IMR-90 (cell line): Measurements from ENCODE around the gene FOXC2. TPM values are rescaled to one million over a fixed set of nuclear protein-coding genes. Genes with fewer than 3 reads are reported as not detected.

Source experiments
- ATAC-seq: fragments of 200-7000 bp; cut with Tn5 transposase; 2 replicates; pipeline ENCODE4 v1.9.1; 2020; ENCODE audit warnings: low read depth, mild to moderate bottlenecking, moderate library complexity
- BruUV-seq: library from RNA; stranded (reverse); fragments of 400-500 nt; replicated peaks from 2 replicates; lab custom pipeline; 2021; lab: Mats Ljungman, UMichigan
- CTCF ChIA-PET: fragments of 300-600 bp; formaldehyde crosslinking; extraction: SDS; loops from one replicate; lab custom pipeline; 2021; ENCODE audit warnings: antibody characterized with exemption; lab: Yijun Ruan, JAX
- POLR2A ChIA-PET: fragments of 300-600 bp; sonication (Branson Sonifier 250); formaldehyde crosslinking; loops from one replicate; lab custom pipeline; 2022; ENCODE audit warnings: antibody characterized with exemption; ENCODE audit not compliant: unreplicated experiment; lab: Charles Lee
- DNase-seq: peaks from one replicate; pipeline ENCODE4 v3.0.0; 2013
- H2AFZ ChIP-seq: replicated peaks from 2 replicates; pipeline ENCODE3; 2013; ENCODE audit warnings: low read length, mild to moderate bottlenecking; ENCODE audit not compliant: poor library complexity
- H2AK5ac ChIP-seq: 2 replicates; pipeline ENCODE4 v1.6.1; 2013; ENCODE audit warnings: low read depth, low read length, inconsistent platforms
- H2AK9ac ChIP-seq: replicated peaks from 2 replicates; pipeline ENCODE3; 2013; ENCODE audit warnings: mild to moderate bottlenecking, low read depth, low read length, moderate library complexity; ENCODE audit not compliant: poor library complexity
- H2BK120ac ChIP-seq: 2 replicates; pipeline ENCODE4 v1.6.1; 2013; ENCODE audit warnings: low read depth, low read length, inconsistent platforms
- H2BK15ac ChIP-seq: 3 replicates; pipeline ENCODE4 v1.6.1; 2013; ENCODE audit warnings: low read depth, low read length, inconsistent platforms
- H2BK20ac ChIP-seq: 2 replicates; pipeline ENCODE4 v1.6.1; 2013; ENCODE audit warnings: low read depth, mild to moderate bottlenecking, inconsistent platforms, low read length, moderate library complexity
- H2BK5ac ChIP-seq: 2 replicates; pipeline ENCODE4 v1.6.1; 2013; ENCODE audit warnings: mild to moderate bottlenecking, low read depth, low read length, inconsistent platforms; ENCODE audit not compliant: poor library complexity, severe bottlenecking
- H3K14ac ChIP-seq: replicated peaks from 2 replicates; pipeline ENCODE4 v1.6.1; 2013; ENCODE audit warnings: low read depth, low read length, inconsistent platforms
- H3K18ac ChIP-seq: 2 replicates; pipeline ENCODE4 v1.6.1; 2013; ENCODE audit warnings: low read depth, low read length, control low read depth
- H3K23ac ChIP-seq: 2 replicates; pipeline ENCODE4 v1.6.1; 2013; ENCODE audit warnings: low read depth, low read length, inconsistent platforms
- H3K27ac ChIP-seq: 2 replicates; pipeline ENCODE4 v1.5.1; 2013; ENCODE audit warnings: mild to moderate bottlenecking, control low read depth, low read length; ENCODE audit not compliant: insufficient read depth
- H3K27me3 ChIP-seq: 2 replicates; pipeline ENCODE4 v1.6.1; 2013; ENCODE audit warnings: low read length; ENCODE audit not compliant: control insufficient read depth, insufficient read depth
- H3K36me3 ChIP-seq: 2 replicates; pipeline ENCODE4 v1.6.1; 2013; ENCODE audit warnings: low read length, mixed read lengths; ENCODE audit not compliant: control insufficient read depth, insufficient read depth
- H3K4ac ChIP-seq: 2 replicates; pipeline ENCODE4 v1.6.1; 2013; ENCODE audit warnings: low read depth, low read length, inconsistent platforms
- H3K4me1 ChIP-seq: 2 replicates; pipeline ENCODE4 v1.6.1; 2013; ENCODE audit warnings: low read length, mixed read lengths; ENCODE audit not compliant: control insufficient read depth, insufficient read depth
- H3K4me2 ChIP-seq: 2 replicates; pipeline ENCODE4 v1.6.1; 2013; ENCODE audit warnings: low read depth, mild to moderate bottlenecking, control low read depth, low read length, moderate library complexity
- H3K4me3 ChIP-seq: 2 replicates; pipeline ENCODE4 v1.5.1; 2013; ENCODE audit warnings: low read depth, mild to moderate bottlenecking, control low read depth, low read length, moderate library complexity; ENCODE audit not compliant: insufficient read depth
- H3K56ac ChIP-seq: 2 replicates; pipeline ENCODE4 v1.6.1; 2013; ENCODE audit warnings: low read length, inconsistent platforms; ENCODE audit not compliant: insufficient read depth; ENCODE audit errors: extremely low read depth
- H3K79me1 ChIP-seq, 2 experiments: 2 replicates each; pipeline ENCODE4 v1.6.1; 2013; ENCODE audit warnings: low read length in 2 of 2, inconsistent platforms in 1 of 2, low read depth in 1 of 2
- H3K9ac ChIP-seq: 2 replicates; pipeline ENCODE4 v1.6.1; 2013; ENCODE audit warnings: low read depth, low read length, control low read depth
- H3K9me1 ChIP-seq: 2 replicates; pipeline ENCODE4 v1.6.1; 2013; ENCODE audit warnings: low read length, inconsistent platforms; ENCODE audit not compliant: insufficient read depth
- H3K9me3 ChIP-seq: 2 replicates; pipeline ENCODE4 v1.6.1; 2013; ENCODE audit warnings: low read length; ENCODE audit not compliant: control insufficient read depth, insufficient read depth
- H4K20me1 ChIP-seq: 2 replicates; pipeline ENCODE4 v1.6.1; 2013; ENCODE audit warnings: low read length, inconsistent platforms; ENCODE audit not compliant: insufficient read depth
- H4K5ac ChIP-seq: 2 replicates; pipeline ENCODE4 v1.6.1; 2013; ENCODE audit warnings: mild to moderate bottlenecking, low read depth, low read length, control low read depth
- H4K8ac ChIP-seq, 2 experiments: 2 replicates each; pipeline ENCODE4 v1.6.1; 2013; ENCODE audit warnings: low read depth in 2 of 2, low read length in 2 of 2, control low read depth in 1 of 2, inconsistent platforms in 1 of 2
- H4K91ac ChIP-seq: 2 replicates; pipeline ENCODE4 v1.6.1; 2013; ENCODE audit warnings: low read depth, low read length, inconsistent platforms; ENCODE audit not compliant: insufficient read depth
- CHD1 ChIP-seq: IDR thresholded peaks from 2 replicates; pipeline ENCODE4 v1.6.1; 2012; ENCODE audit warnings: low read depth, low read length, improper control_type of control experiment
- CTCF ChIP-seq: conservative IDR thresholded peaks from 2 replicates; pipeline ENCODE4 v1.5.1; 2012; ENCODE audit warnings: mild to moderate bottlenecking, low read depth, low read length, improper control_type of control experiment
- MAFK ChIP-seq: IDR thresholded peaks from 2 replicates; pipeline ENCODE4 v1.6.1; 2012; ENCODE audit warnings: low read depth, low read length, improper control_type of control experiment
- POLR2A ChIP-seq: IDR thresholded peaks from 2 replicates; pipeline ENCODE4 v1.6.1; 2012; ENCODE audit warnings: mild to moderate bottlenecking, low read depth, low read length
- WGBS, 2 experiments: methylation state at CpG; one replicate each; pipeline versions ENCODE4 v1.1.5 to v1.1.7; 2013; ENCODE audit warnings: missing lambda C conversion rate in 2 of 2; ENCODE audit not compliant: insufficient read length in 1 of 2; ENCODE audit errors: extremely low coverage in 2 of 2; 5-methylcytosine and 5-hydroxymethylcytosine counted together
- dilution Hi-C: fragments of 300-500 bp; cut with HindIII; formaldehyde crosslinking; loops from one replicate; pipeline ENCODE4 v1.14.3; 2018; ENCODE audit warnings: low sequenced_read_pairs; ENCODE audit not compliant: unreplicated experiment
- in situ Hi-C: fragments of 300-500 bp; cut with MboI; formaldehyde crosslinking; loops from 3 replicates; pipeline ENCODE4 v1.14.3; 2019; ENCODE audit warnings: low sequenced_read_pairs, inconsistent platforms, mixed read lengths
- intact Hi-C: fragments of 100-400 bp; cut with micrococcal nuclease; formaldehyde crosslinking; loops from 2 replicates; pipeline ENCODE4 v1.10.0; 2022
- polyA plus RNA-seq, 3 experiments: library from polyadenylated mRNA; depleted of rRNA; stranded (reverse); fragments of >200 nt; gene quantifications; 2 replicates each; pipeline ENCODE4 v1.2.3, GENCODE V29; 2012; ENCODE audit warnings: low replicate concordance in 1 of 3
- total RNA-seq: library from RNA; depleted of rRNA; stranded (reverse); fragments of >200 nt; gene quantifications from 2 replicates; pipeline ENCODE4 v1.2.3, GENCODE V29; 2012

FOXC2 gene
- total and polyA plus RNA-seq, 2 of the 4 experiments (the other 2 are of a cell fraction), result 0.90 to 6.4 TPM

GRCh38 chr16:86598607-86599565 is 32.3 kb downstream of the FOXC2 start:
- in situ Hi-C loops (no loop called here), intact Hi-C loops (no loop called here), dilution Hi-C loops (no loop called here)
- Histone ChIP-seq H2AK9ac (no peak overlapping the region), H4K91ac (peak overlapping the region; percentile 46), H3K9ac (no peak overlapping the region), H3K23ac (no peak overlapping the region), H4K5ac (no peak overlapping the region), H2AK5ac (peak overlapping the region; percentile 95), H3K56ac (no peak overlapping the region), H2AFZ (peak overlapping the region; percentile 0), H3K14ac (no peak overlapping the region; the same call in 1 of the 2 replicates), H3K4me2 (peak overlapping the region; percentile 12; the same call in 1 of the 2 replicates), H3K4me3 (no peak overlapping the region), H3K9me1 (no peaks in the 10 kb centered on the region; the same call in 1 of the 2 replicates), H2BK5ac (peak overlapping the region; percentile 29), H3K18ac (no peak overlapping the region), H2BK20ac (peak overlapping the region; percentile 48; the same call in 1 of the 2 replicates), H3K27me3 (no peaks in the 10 kb centered on the region), H3K4me1 (peaks cover 4% of the 10 kb centered on the region), H3K4ac (peak overlapping the region; percentile 78), H3K27ac (no peak overlapping the region), H2BK15ac (peak overlapping the region; percentile 85; the same call in 1 of the 3 replicates), H4K8ac (peak overlapping the region; percentile 21 to 31; a peak in 2 of 4 replicates), H3K79me1 (0 out of 4 replicates have a peak, but pooled peaks cover 4 to 6% of the 10 kb centered on the region in 2 experiments), H4K20me1 (no peaks in the 10 kb centered on the region), H3K36me3 (no peaks in the 10 kb centered on the region), H3K9me3 (no peaks in the 10 kb centered on the region), H2BK120ac (peak overlapping the region; percentile 54)
- ChIA-PET POLR2A (no interaction called here), CTCF (no interaction called here)
- 96% methylated on average over 4 of the region's 22 CpGs; no CpG with 5 or more reads in 1 of the 2 experiments for WGBS, 2 experiments
- peak; percentile 38 for DNase-seq
- peak; percentile 55 for ATAC-seq
- BruUV-seq, result no TSS peak
- no peak for TF ChIP-seq POLR2A
- TF ChIP-seq MAFK, result no peak
- TF ChIP-seq CHD1, result no peak
- TF ChIP-seq CTCF, result no peak
